GM12892 (cell line): ENCODE results near the gene SRSF1.

Experiments
- POLR2A ChIP-seq: IDR thresholded peaks from 2 replicates; pipeline ENCODE4 v1.6.1; 2011; ENCODE audit warnings: low read depth, low read length, control low read depth
- TAF1 ChIP-seq: IDR thresholded peaks from 2 replicates; pipeline ENCODE4 v1.6.1; 2011; ENCODE audit warnings: low read depth, mild to moderate bottlenecking, control low read depth, low read length, borderline replicate concordance

GRCh38 chr17:58051468-58051867 lies 44.4 kb upstream of the SRSF1 start:
- TF ChIP-seq TAF1 (no peak), POLR2A (no peak)
